ENCODE data around the gene SCN5A. TPM values are rescaled to one million over a fixed set of nuclear protein-coding genes. Genes with fewer than 3 reads are reported as not detected.

The SCN5A gene
- total and polyA plus RNA-seq, 2 of the 8 experiments (the other 6 are each of a cell fraction or from before 2014, with no cell fraction given), result 4.8 to 11.4 TPM

DNA sequence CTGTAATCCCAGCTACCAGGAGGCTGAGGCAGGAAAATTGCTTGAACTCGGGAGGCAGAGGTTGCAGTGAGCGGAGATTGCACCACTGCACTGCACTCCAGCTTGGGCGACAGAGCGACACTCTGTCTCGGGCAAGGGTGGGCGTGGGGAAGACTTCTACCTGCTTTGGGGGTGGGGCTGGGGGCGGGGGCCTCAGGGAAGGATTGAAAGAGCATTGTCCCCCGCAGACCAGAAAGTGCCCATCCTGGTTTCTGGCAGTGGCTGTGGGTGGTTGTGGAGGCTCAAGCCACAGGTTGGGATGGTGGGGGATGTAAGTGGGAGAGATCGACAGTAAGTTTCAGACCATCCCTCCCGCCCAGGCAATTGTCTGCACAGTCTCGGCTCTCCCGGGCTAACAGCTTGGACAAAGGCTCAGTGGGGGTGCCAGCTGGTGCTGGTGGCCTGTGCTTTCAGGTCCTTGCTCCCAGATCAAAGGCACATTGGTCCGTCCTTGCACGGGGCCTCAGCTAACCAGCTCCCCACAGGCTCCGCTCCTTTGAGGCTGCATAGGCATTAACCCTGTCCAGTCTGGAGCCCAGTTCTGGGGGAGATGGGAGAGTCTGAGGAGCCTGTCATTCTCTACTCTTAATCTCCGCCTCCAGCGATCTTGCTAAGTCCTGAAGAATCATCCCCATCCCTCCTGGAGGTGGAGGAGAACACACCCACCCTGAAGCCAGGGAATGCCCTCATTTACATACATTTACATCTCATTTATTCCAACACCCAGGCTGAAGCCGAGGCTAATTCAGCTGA lies 8.6 kb downstream of the SCN5A start (continued):
- TF ChIP-seq PHF8 (conservative IDR thresholded peaks at IDR 0.05; ENCODE audit: low read depth, low read length) (no peak), CTBP2 (IDR thresholded peaks at IDR 0.05; ENCODE audit: borderline replicate concordance, insufficient read depth, insufficient read length, low read length) (peak; percentile 59), CBX8 (IDR thresholded peaks at IDR 0.05; ENCODE audit: borderline replicate concordance, low read depth, low read length) (no peak), KDM4A (IDR thresholded peaks at IDR 0.05; ENCODE audit: low read depth, low read length, severe bottlenecking) (no peak), RAD21 (IDR thresholded peaks at IDR 0.05 in 1 of 2, conservative IDR thresholded peaks at IDR 0.05 in 1 of 2; ENCODE audit: low read depth in 2 of 2, low read length in 2 of 2) (no peak), BACH1 (IDR thresholded peaks at IDR 0.05; ENCODE audit: low read length) (no peak), POLR2A (IDR thresholded peaks at IDR 0.05; ENCODE audit: control extremely low read depth in 1 of 2, low read depth in 2 of 2, low read length in 2 of 2) (no peak), SIN3A (conservative IDR thresholded peaks at IDR 0.05 in 1 of 2, IDR thresholded peaks at IDR 0.05 in 1 of 2; ENCODE audit: low read depth in 1 of 2, low read length in 2 of 2) (peak; percentile 71 to 93; a peak in 3 of 4 replicates), TAF7 (optimal IDR thresholded peaks at IDR 0.05; ENCODE audit: borderline replicate concordance, low read depth, low read length) (no peak), SAP30 (IDR thresholded peaks at IDR 0.05; ENCODE audit: insufficient read depth, insufficient replicate concordance, low read length) (no peak), NANOG (IDR thresholded peaks at IDR 0.05; ENCODE audit: insufficient read depth, low read depth, low read length, poor library complexity, severe bottlenecking) (peak; percentile 81), KDM5A (IDR thresholded peaks at IDR 0.05; ENCODE audit: low read length) (no peak), CEBPB (IDR thresholded peaks at IDR 0.05; ENCODE audit: low read depth, low read length) (no peak; the same call in 1 of the 2 replicates), RFX5 (IDR thresholded peaks at IDR 0.05; ENCODE audit: borderline replicate concordance, low read depth, low read length) (no peak), ASH2L (IDR thresholded peaks at IDR 0.05; ENCODE audit: low read length) (peak; percentile 48), CBX5 (IDR thresholded peaks at IDR 0.05; ENCODE audit: low read depth, low read length) (no peak)
- TF ChIP-seq, protein P1, sequence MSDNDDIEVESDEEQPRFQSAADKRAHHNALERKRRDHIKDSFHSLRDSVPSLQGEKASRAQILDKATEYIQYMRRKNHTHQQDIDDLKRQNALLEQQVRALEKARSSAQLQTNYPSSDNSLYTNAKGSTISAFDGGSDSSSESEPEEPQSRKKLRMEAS (IDR thresholded peaks at IDR 0.05), result 0 out of 2 replicates have a peak, but pooled peaks have one; percentile 27
